ENCODE results near the gene NOL6. TPM values are rescaled to one million over a fixed set of nuclear protein-coding genes. Genes with fewer than 3 reads are reported as not detected.

NOL6 gene
- 12.3 and 25.7 TPM in 2 replicates for total RNA-seq

GRCh38 chr9:33473643-33474352 is at the start of gene NOL6:
NOL6 (minus strand) TSS chr9:33473924; CDS start chr9:33473842, 82 bp downstream.

GRCh38 chr9:33446946-33447798 is 26.6 kb downstream of the NOL6 start, which contains the start of gene AQP3:
AQP3 (minus strand) TSS chr9:33447593; CDS start chr9:33447530, 63 bp downstream.

Other genes starting within 250 kb of the NOL6 start
- not detected in 2 replicates for gene SPINK4, start 233.8 kb downstream of the NOL6 start, total RNA-seq
- gene BAG1, start 209.2 kb downstream of the NOL6 start, total RNA-seq, result 26.2 and 29.5 TPM in 2 replicates
- 58.4 and 61.3 TPM in 2 replicates for gene CHMP5, start 208.9 kb downstream of the NOL6 start, total RNA-seq
- 14.2 and 18.8 TPM in 2 replicates for gene NFX1, start 183.4 kb downstream of the NOL6 start, total RNA-seq
- gene AQP7, start 71.4 kb downstream of the NOL6 start, total RNA-seq, result not detected in 2 replicates
- gene AQP3, start 26.3 kb downstream of the NOL6 start, total RNA-seq, result 1.3 and 17.7 TPM in 2 replicates
- gene ANKRD18B, start 50.3 kb upstream of the NOL6 start, total RNA-seq, result under 0.01 and 0.13 TPM in 2 replicates

Measured in epithelial cell of alveolus of lung (primary cell).